ENCODE measurements around the gene DLG5.

Gene DLG5, protein sequence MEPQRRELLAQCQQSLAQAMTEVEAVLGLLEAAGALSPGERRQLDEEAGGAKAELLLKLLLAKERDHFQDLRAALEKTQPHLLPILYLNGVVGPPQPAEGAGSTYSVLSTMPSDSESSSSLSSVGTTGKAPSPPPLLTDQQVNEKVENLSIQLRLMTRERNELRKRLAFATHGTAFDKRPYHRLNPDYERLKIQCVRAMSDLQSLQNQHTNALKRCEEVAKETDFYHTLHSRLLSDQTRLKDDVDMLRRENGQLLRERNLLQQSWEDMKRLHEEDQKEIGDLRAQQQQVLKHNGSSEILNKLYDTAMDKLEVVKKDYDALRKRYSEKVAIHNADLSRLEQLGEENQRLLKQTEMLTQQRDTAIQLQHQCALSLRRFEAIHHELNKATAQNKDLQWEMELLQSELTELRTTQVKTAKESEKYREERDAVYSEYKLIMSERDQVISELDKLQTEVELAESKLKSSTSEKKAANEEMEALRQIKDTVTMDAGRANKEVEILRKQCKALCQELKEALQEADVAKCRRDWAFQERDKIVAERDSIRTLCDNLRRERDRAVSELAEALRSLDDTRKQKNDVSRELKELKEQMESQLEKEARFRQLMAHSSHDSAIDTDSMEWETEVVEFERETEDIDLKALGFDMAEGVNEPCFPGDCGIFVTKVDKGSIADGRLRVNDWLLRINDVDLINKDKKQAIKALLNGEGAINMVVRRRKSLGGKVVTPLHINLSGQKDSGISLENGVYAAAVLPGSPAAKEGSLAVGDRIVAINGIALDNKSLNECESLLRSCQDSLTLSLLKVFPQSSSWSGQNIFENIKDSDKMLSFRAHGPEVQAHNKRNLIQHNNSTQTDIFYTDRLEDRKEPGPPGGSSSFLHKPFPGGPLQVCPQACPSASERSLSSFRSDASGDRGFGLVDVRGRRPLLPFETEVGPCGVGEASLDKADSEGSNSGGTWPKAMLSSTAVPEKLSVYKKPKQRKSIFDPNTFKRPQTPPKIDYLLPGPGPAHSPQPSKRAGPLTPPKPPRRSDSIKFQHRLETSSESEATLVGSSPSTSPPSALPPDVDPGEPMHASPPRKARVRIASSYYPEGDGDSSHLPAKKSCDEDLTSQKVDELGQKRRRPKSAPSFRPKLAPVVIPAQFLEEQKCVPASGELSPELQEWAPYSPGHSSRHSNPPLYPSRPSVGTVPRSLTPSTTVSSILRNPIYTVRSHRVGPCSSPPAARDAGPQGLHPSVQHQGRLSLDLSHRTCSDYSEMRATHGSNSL (N-terminal part only)

DNA sequence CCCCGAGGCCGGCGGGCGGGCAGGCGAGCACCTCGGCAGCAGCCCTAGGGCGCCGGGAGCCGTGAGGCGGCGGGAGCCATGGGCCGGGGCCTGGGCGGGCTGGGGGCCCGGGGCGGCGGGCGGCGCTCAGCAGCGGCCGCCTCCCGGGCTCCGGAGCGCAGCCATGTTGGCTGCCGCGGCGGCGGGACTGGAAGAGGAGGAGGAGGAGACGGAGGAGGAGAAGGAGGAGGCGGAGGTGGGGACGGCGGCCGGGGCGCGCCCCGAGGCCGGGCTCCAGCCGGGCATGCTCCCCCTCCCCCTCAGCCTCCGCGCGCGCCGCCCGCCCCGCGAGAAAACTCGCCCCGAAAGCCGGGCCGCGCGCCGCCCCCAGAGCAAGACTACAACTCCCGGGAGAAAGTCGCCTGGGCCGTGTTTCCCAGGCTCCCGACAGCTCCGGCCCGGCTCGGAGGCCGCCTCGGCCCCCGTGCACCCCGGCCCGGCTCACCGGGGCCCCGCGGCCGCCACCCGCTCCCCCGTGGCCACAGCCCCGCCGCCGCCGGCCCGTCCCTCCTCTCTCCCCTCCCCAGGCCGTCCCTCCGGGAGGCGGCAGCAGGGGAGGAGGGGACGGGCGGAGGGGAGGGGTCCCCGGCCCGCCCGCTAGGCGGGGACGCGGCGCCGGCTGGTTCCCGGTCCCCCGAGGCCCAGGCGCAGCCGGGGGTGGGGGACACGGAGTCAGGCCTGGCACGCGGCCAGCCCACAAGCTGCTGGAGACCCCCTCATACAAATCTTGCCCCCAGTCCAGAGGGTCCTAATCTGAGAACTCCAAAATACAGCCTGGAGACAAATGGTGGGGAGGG is at the start of gene DLG5:
TSS of gene DLG5 (minus strand) at position 190 of the 836 bp plus-strand sequence. CDS start 235 bp downstream, outside the sequence.
- DNase-seq: no peak

DNA sequence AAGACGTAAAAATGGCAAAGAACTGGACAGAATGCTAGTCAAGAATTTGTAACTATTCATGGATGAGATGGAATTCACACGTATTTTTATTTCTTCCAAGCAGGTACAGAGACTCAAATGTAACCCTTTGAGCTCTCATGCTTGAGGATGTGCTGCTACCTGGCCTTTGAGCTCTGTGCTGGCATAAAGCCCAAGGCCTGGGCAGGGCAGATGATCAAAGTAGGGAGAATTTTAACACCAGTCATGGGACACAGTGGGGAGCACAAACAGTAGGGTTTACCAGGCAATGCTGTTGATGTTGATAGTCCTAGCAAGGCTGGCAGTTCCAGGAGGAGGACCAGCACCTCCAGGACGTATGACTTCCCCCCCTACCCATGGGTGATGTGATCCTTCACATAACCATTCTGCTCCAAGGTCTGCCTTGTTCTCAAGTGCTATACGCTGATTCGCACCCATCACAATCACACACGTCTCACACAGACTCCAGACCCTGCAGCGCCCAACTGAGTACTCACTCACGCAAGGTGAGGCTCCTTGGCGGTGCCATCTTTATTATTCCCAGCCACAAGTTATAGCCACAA is 48.6 kb upstream of the DLG5 start:
- no peak for DNase-seq

DNA sequence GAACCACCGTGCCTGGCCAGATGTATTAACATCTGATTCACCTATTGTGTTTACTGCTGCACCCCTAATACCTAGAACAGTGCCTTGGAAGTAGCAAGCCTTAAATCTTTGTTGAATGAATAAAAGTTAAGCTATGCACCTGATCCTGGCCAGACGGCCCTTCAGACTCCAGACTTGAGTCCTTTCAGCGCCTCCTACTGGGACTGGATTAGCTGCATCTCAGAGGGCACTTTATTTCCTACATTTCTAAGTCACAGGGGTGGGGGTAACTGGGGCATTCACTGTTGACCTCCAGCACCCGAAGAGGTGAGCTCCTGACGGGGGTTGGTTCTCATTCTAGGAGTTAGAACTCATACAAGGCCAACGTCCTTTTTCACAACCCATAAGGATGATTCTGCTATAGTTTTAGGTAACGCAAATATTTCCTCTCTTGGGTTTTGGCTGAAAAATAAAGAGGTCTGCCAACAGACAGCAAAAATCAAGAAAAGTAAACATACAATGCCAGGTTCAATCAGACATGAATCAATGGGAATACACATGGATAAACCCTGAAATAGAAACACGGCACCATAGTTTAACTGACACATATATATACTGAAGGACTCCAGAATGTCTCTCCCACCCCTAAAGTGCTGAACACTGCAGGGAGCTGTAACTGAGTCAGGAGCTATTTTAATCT is 48.0 kb upstream of the DLG5 start:
- no peak for DNase-seq

DNA sequence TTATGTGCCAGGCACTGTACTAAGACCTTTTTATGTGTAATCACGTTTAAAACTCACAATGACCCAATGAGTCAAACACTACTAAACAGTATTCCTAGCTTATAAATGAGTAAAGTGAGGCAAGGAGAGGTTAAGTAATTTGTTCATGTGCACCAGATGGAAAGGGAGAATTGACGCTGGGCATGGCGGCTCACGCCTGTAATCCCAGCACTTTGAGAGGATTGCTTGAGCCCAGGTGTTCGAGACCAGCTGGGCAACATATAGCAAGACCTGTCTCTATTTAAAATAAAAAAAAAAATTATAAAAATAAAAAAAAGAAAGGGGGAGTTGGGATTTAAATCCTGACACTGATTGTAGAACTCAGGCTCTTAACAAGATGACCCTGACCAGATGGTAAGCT is 46.7 kb upstream of the DLG5 start:
- no peak for DNase-seq

DNA sequence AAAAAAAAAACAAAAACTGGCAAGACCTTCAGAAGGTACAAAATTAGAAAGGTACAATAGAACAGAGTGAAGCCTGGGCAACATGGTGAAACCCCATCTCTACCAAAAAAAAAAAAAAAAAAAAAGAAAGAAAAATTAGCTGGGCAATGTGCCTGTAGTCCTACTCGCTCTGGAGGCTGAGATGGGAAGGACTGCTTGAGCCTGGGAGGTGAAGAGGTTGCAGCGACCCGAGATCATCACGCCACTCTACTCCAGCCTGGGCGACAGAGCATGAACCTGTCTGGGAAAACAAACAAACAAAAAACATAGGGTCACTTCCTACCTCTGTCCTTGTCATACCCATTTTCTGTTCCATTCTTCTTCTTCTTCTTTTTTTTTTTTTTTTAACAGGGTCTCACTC is 45.6 kb upstream of the DLG5 start:
- no peak for DNase-seq

DNA sequence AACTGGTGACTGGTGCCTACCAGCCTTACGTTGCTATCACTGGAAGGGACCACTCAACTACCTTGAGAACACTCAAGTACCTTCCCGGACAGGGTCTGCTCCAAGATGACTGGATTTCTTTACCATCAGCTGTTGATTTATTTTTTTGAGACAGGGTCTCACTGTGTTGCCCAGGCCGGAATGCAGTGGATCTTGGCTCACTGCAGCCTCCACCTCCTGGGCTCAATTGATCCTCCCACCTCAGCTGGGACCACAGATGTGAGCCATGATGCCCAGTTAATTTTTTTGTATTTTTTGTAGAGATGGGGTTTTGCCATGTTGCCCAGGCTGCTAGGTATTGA is 45.2 kb upstream of the DLG5 start:
- no peak for DNase-seq

DNA sequence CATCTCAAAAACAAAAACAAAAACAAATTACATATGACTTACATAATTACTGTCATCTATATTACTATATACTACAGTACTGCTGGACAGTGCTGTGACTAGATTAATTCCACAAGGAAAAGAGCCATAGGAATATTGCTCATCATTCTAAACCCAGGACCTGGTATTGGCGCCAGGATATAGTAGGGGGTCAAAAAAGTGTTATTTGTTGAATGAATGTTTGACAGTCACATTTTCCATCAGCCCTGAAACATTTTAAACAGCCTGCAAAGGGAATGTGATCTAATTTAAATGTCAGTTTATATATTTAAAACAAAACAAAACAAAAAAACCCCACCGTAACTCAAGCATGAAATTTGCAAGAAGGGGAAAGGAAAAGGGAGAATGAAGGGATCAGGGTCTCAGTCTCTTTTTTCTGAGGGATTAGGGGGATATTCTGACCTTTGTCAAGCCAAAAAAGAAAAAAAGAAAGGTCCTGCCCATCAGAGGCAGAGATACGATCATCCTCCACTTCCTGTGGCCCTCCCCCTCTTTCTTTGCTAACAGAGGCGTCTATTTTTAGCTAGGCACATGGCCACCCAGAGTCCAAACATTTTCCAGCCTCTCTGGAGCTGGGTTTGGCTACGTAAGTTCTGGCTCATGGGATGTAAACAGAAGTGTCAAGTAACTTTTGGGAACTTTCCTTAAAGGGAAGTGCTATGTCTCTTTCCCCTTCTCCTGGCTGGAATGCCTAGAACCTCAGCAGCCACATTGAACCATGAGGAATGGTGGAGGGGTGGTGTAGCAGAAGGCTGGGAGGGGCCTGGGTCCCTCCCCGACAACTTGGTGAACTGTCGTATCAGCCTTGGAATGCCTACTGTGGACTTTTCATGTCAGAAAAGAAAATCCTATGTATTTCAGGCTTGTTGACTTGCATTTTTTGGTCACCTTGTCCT is 44.6 kb upstream of the DLG5 start:
- no peak for DNase-seq

DNA sequence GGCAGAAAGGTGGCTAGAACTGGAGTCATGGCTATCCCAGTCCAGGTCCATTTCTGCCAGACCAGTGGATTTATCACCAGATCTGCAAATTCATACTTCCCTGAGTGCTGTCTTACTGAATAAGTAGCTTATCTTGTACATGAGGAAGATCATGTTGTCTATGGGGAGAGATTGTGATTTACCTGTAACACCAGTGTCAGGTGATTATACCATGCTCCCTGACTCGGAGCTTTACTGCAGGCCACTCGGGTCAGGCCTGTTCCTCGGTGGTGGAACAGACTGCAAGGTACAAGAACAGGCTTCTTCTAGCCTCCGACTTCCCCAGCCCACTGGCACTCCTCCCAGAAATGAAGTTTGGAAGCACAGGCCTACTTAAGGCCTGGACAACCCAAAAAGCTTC is 42.6 kb upstream of the DLG5 start:
- DNase-seq: no peak

DNA sequence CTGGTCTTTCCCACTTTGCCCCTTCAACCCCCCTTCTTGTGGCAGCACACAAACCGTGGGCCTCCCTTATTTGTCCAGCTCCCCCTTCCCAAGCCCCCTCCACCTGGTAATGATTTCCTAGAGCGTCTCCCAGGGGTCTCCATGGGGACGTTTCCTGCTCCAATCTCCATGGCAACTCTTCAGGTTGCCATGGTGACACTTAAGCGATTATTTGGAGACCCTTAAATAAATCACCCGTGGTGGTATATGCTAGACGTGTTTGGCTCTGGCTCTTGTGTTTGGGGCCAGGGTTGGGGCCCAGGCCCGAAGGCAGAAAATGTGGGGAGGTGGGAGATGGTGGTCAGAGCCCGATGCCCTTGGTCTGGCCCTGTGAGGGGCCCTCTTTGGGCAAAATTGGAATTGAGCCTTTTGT is 41.1 kb upstream of the DLG5 start:
- DNase-seq: no peak

DNA sequence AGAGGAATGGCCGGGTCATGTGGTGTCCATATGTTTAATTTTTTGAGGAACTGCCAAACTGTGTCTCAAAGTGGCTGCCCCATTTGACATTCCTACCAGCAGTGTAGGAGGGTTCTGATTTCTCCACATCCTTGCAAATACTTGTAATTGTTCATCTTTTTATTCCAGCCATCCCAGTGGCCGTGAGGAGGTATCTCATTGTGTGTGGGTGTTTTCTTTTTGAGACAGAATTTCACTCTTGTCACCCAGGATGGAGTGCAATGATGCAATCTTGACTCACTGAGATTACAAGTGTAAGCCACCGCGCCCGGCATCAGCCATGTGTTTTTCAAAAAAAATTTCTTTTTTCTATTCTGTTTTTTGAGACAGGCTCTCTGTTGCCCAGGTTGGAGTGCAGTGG is 38.7 kb upstream of the DLG5 start:
- DNase-seq: no peak

DNA sequence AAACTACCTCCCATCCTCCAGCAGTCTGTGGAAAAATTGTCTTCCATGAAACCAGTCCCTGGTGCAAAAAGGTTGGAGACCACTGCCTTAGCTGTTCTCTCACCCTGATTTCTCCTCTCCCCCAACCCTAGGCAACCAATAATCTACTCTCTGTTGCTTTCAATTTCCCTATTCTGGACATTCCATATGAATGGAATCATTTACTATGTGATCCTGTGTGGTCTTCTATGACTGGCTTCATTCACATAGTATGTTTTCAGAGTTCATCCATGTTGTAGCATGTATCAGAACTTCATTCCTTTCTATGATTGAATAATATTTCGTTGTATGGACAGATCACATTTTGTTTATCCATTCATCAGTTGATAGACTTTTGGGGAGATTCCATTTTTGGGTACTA is 38.3 kb upstream of the DLG5 start:
- DNase-seq: no peak

DNA sequence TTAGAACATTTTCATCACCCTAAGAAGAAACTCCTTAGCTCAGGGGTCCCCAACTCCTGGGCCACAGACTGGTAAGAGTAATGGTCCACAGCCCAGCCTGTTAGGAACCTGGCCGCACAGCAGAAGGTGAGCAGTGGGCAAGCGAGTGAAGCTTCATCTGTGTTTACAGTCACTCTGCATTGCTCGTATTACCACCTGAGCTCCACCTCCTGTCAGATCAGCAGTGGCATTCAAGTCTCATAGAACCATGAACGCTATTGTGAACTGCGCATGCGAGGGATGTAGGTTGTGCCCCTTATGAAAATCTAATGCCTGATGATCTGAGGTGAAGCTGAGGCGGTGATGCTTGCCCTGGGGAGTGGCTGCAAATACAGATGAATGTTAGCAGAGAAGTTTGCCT is 37.3 kb upstream of the DLG5 start:
- no peak for DNase-seq

DNA sequence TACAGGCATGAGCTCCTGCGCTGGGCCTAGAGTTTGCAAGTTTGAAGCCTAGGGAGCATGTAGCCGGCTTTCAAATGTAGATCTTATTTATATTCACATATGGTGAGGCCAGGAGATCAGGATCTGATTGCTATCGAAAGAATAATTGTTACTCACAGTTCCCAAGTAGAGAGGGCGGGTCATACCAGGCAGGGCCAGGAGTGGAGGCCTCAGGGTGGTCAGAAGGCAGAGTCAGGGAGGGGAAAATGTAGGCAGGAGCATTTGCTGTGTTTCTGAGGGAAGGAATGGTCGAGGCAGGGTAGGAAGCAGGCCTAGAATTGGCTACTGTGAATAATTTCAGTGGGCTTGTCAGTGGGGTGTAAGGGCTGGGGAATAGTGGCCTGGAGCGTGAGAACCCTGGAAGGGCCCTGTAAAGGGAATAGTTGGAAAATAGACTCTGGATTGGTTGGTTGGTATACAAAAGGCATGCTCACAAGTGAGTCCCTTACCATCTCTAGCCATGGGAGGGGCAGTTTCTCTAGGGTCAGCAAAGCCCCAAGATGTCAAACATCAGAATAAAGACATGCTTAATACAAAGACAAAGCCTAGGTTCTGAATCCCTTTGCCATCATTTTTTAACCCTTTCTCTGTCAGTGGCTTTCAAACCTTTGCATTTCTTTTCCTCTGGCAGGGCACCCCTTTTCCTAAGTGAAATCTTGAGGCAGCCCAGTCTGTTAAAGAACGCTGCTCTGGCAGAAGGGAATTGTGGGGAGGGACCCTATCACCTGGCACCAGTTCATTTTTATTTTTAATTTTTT is 36.0 kb upstream of the DLG5 start:
- DNase-seq: no peak

DNA sequence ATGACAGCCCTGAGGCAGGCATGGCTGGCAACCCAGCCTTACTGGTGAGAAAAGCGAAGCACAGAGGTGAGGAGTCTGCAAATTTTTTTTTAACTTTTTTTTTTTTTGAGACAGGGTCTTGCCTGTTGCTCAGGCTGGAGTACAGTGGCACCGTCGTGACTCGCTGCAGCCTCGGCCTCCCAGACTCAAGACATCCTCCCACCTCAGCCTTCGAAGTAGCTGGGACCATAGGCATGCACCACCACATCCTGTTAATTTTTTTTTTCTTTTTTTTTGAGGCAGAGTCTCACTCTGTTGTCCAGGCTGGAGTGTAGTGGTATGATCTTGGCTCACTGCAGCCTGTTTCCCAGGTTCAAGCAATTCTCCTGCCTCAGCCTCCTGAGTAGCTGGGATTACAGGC is 35.1 kb upstream of the DLG5 start:
- DNase-seq: no peak

DNA sequence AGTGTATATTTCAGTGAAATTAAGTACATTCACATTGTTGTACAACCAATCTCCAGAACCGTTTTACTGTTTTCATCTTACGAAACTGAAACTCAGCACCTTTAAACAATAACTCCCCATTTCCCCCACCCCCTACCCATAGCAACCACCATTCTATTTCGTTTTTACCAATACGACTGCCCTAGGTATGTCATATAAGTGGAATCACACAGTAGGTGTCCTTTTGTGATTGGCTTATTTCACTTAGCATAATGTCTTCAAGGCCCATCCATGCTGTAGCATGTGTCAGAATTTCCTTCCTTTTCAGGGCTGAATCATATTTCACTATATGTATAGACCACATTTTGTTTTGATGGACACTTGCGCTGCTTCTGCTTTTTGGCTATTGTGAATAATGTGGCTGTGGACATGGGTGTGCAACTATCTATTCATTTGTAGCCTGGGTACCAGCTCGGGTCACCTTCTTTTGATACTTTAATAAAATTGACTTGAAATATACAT is 34.3 kb upstream of the DLG5 start:
- DNase-seq: no peak

DNA sequence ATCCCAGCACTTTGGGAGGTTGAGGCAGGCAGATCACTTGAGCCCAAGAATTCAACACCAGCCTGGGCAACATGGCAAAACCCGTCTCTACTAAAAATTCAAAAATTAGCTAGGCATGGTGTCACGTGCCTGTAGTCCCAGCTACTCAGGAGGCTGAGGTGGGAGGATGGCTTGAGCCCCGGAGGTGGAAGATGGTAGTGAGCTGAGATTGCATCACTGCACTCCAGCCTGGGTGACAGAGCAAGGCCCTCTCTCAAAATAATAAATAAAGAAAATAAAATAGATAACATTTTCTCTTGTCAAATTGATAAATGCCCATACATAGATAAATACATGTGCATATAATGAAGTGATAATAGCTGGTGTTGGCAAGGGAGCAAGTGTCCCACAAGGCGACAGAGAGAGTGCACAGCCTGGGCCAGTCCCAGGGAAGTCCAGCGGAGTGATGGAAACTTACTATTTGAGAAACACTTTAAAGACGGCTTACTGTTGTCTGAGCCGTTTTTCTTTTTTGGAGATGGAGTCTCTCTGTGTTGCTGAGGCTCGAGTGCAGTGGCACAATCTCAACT is 33.4 kb upstream of the DLG5 start:
- no peak for DNase-seq

DNA sequence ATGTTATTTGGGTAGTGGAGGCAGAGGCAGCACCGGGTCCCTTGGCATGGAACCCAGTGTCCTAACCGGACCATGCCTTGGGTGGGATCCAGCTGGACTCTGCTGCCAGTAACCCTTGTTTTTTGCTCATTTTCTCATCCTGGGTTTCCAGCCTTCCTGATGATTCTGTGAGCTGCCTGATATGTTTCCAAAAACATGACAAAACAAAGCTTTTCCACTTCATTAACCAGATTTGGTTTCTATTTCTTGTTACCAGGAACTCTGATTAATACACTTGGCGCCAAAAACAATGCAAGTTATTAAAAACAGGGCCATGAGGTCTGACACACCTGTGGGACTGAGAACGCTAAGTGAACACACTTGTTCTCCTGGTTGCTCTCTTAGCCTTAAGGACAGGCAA is 32.8 kb upstream of the DLG5 start:
- no peak for DNase-seq

DNA sequence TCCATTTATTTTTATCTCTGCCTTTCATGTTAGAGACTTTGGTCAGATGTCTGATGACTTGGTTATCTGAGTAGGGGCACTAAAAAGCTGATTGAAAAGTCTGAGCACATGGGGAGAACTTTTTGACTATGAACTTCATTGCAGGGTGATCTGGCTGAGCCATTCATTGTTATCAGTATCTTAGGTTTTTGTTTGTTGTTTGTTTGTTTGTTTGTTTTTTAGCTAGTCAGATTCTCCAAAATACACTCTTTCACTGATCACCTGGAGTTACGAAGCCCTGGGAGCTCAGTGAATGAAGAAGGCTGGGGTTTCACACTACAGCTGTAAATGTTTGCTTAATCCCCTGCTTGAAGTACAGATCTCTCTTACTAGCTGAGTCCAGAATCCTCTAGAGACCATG is 28.6 kb upstream of the DLG5 start:
- DNase-seq: no peak

DNA sequence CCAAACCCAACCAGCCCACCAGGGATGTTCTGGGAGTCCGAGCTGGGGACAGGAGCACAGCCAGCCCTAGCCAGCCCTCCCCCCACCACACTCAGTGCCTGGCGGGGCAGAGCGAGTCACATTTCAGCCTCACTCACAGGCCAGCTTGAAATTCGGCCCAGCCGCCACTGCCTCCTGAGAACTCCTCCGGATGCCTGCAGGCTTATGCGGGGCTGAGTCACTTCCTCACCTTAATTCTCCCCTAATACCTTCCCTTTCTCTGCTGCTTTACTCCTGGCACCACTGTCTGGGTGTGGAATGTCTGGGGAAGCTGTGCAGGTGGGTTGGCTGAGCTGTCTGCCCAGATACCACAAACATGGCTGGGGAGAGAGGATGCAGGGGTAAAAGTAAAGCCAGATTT is 22.6 kb upstream of the DLG5 start:
- DNase-seq: no peak
